Vagina (tissue), 2 donors: ENCODE results near the gene CXCL6. TPM values are rescaled to one million over a fixed set of nuclear protein-coding genes. Genes with fewer than 3 reads are reported as not detected.

Source experiments
- DNase-seq, 2 donors: peaks; one replicate each; pipeline ENCODE4 v3.0.0-alpha.2; 2017; ENCODE audit errors: extremely low spot score in 2 of 2
- H3K27ac ChIP-seq: fragments of 200-600 bp; sonication (generic); one replicate; pipeline ENCODE4 v1.5.1; 2019
- H3K27me3 ChIP-seq: fragments of 200-600 bp; sonication (generic); one replicate; pipeline ENCODE4 v1.5.1; 2019
- H3K36me3 ChIP-seq, 2 donors: fragments of 200-600 bp; sonication (generic); one replicate each; pipeline ENCODE4 v1.5.1; 2017 to 2019
- H3K4me1 ChIP-seq: fragments of 200-600 bp; sonication (generic); one replicate; pipeline ENCODE4 v1.5.1; 2019
- H3K4me3 ChIP-seq, 2 donors: fragments of 200-600 bp; sonication (generic); 1 replicate in 1 of 2; 2 replicates in 1 of 2; pipeline ENCODE4 v1.5.1; 2016 to 2019
- H3K9me3 ChIP-seq: fragments of 200-600 bp; sonication (generic); one replicate; pipeline ENCODE4 v1.5.1; 2019
- POLR2A ChIP-seq, 2 donors: fragments of 450-650 bp; IDR thresholded peaks; one replicate each; pipeline ENCODE4 v1.6.1; 2017; ENCODE audit warnings: antibody characterized with exemption in 2 of 2, mild to moderate bottlenecking in 2 of 2, moderate library complexity in 2 of 2
- POLR2AphosphoS5 ChIP-seq, 2 donors: sonication (generic); formaldehyde crosslinking; IDR thresholded peaks; one replicate each; pipeline ENCODE4 v1.9.0; 2017; ENCODE audit warnings: antibody characterized with exemption in 2 of 2, mild to moderate bottlenecking in 2 of 2, low read depth in 1 of 2; ENCODE audit not compliant: insufficient read depth in 1 of 2
- intact Hi-C: fragments of 100-400 bp; cut with DNase I; formaldehyde crosslinking; loops from one replicate; pipeline ENCODE4 v1.15.1; 2023
- total RNA-seq: library from RNA; depleted of rRNA; stranded (reverse); fragments of >200 nt; gene quantifications from one replicate; pipeline ENCODE4 v1.2.3, GENCODE V29; 2016
- TF ChIP-seq, protein P1 (sequence below), 3 experiments: fragments of 450-650 bp in 2 of 3; fragments of 200-600 bp in 1 of 3; sonication (generic) in 1 of 3; IDR thresholded peaks; one replicate each; pipeline ENCODE4 v1.5.1; 2017 to 2019; ENCODE audit warnings: antibody characterized with exemption in 3 of 3, mild to moderate bottlenecking in 2 of 3, moderate library complexity in 2 of 3

CXCL6 gene
- total RNA-seq, 1 donor from 2014 or later: 13.8 TPM

DNA sequence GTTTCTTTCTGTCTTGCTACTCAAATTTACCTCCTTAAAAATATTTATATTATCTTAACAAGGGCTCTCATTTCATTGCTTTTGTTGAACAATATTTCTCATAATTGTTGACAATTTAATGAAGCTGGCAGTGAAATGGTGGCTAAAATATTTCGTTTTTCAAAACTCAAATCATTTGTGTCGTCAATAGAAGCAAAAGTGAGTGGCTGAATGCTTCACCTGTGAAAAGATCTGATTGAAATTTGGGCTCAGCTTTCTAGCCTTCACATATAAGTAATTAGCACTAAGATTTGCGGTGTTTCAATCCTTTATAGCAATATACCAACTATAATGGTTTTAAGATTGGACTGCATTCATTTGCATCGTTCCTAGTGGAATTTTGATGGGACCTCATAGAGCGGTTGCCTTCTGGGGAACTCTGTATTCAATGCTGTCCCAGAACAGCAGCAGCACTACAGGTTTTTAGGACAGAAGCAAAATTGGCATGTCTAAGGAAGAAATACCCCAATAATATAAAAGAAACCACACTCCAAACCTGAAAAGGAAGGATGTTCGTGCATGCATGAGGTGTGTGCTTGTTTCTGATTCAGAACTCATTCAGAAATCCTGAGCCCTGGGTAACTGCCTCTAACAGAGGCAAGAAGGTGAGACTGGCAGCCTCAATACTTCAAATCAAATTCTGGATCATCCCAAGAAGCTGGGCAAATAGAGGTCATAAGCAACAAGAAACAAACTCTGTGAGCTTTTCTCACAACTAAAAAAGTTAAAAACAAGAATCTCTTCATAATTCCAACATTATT, 35.2 kb downstream of the CXCL6 start:
- H3K9me3 ChIP-seq: no peaks in the 10 kb centered on the region
- no peak overlapping the region for H3K4me3 ChIP-seq
- no peaks in the 10 kb centered on the region for H3K27me3 ChIP-seq
- TF ChIP-seq POLR2A (IDR thresholded peaks at IDR 0.05) (no peak), POLR2AphosphoS5 (IDR thresholded peaks at IDR 0.05; ENCODE audit: insufficient read depth in 1 of 2, low read depth in 1 of 2) (no peak)
- TF ChIP-seq, protein P1, sequence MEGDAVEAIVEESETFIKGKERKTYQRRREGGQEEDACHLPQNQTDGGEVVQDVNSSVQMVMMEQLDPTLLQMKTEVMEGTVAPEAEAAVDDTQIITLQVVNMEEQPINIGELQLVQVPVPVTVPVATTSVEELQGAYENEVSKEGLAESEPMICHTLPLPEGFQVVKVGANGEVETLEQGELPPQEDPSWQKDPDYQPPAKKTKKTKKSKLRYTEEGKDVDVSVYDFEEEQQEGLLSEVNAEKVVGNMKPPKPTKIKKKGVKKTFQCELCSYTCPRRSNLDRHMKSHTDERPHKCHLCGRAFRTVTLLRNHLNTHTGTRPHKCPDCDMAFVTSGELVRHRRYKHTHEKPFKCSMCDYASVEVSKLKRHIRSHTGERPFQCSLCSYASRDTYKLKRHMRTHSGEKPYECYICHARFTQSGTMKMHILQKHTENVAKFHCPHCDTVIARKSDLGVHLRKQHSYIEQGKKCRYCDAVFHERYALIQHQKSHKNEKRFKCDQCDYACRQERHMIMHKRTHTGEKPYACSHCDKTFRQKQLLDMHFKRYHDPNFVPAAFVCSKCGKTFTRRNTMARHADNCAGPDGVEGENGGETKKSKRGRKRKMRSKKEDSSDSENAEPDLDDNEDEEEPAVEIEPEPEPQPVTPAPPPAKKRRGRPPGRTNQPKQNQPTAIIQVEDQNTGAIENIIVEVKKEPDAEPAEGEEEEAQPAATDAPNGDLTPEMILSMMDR (IDR thresholded peaks at IDR 0.05): no peak
- H3K27ac ChIP-seq: no peak overlapping the region
- peaks cover 17% of the 10 kb centered on the region for H3K4me1 ChIP-seq
- DNase-seq: no peak
- H3K36me3 ChIP-seq: no peaks in the 10 kb centered on the region
- intact Hi-C loops: no loop called here

DNA sequence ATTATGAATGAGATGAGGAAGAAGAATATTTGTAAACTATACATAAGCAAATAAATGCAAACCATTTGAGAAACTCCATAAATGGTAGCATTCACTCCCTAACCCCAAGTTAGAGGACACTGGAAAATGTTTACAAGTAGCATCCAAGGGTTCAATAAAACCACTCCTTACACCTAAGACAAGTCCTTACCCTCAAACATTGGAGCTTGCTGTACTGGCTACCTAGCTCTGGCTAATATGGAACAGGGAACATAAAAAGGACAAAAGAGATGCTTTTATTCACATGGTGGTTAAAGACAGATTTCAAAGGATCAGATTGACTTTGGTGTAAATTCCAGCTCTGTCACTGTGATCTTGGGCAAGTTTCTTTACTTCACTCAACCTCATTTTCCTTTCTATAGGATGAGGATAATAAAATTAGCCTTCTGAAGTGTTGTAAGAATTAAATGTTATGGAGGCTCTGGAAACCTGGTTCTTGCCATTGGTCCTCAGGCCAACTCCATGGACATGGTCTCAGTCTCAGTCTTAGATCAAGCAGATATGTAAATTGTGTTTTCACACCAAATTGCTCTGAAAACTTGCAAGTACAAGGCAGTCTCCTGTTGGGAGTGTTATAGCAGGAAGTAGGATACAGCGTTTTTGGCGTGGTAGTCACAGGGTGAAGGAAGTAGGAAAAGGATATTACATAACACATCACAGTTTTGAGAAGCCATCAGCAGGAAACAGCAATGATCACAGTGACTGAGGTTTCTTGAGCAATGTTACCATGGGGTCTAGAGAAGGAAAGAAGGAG, 36.0 kb downstream of the CXCL6 start:
- H3K36me3 ChIP-seq: no peaks in the 10 kb centered on the region
- H3K4me3 ChIP-seq: no peak overlapping the region
- intact Hi-C loops: no loop called here
- TF ChIP-seq POLR2A (IDR thresholded peaks at IDR 0.05) (no peak), POLR2AphosphoS5 (IDR thresholded peaks at IDR 0.05; ENCODE audit: insufficient read depth in 1 of 2, low read depth in 1 of 2) (no peak)
- TF ChIP-seq, protein P1 (IDR thresholded peaks at IDR 0.05): no peak
- no peak overlapping the region for H3K27ac ChIP-seq
- H3K9me3 ChIP-seq: no peaks in the 10 kb centered on the region
- no peaks in the 10 kb centered on the region for H3K27me3 ChIP-seq
- peaks cover 17% of the 10 kb centered on the region for H3K4me1 ChIP-seq
- no peak for DNase-seq

DNA sequence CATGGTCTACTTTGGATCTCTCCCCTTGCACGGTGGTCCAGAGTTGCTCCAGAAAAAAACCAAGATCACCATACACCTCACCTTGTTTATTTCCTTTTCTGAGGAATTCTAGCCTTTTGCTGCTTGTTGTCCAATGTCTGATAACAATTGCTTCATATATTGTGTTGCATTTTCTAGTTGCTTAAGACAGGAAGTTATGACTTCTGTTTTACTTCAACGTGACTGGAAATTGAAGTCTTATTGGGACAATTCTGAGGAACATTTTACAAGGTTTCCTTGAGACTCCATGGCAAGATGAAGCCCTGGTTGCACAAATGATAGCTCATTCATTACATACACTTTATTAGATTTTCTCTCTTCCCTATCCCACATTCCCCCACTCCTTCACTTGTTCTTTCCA, 37.9 kb downstream of the CXCL6 start:
- TF ChIP-seq, protein P1 (IDR thresholded peaks at IDR 0.05): no peak
- no peak for TF ChIP-seq POLR2AphosphoS5 (IDR thresholded peaks at IDR 0.05; ENCODE audit: insufficient read depth in 1 of 2, low read depth in 1 of 2)
- TF ChIP-seq POLR2A (IDR thresholded peaks at IDR 0.05): no peak
- intact Hi-C loops: no loop called here
- H3K9me3 ChIP-seq: no peaks in the 10 kb centered on the region
- H3K27me3 ChIP-seq: no peaks in the 10 kb centered on the region
- H3K4me3 ChIP-seq: no peak overlapping the region
- H3K36me3 ChIP-seq: no peaks in the 10 kb centered on the region
- no peak for DNase-seq
- H3K4me1 ChIP-seq: peaks cover 4% of the 10 kb centered on the region
- no peak overlapping the region for H3K27ac ChIP-seq

DNA sequence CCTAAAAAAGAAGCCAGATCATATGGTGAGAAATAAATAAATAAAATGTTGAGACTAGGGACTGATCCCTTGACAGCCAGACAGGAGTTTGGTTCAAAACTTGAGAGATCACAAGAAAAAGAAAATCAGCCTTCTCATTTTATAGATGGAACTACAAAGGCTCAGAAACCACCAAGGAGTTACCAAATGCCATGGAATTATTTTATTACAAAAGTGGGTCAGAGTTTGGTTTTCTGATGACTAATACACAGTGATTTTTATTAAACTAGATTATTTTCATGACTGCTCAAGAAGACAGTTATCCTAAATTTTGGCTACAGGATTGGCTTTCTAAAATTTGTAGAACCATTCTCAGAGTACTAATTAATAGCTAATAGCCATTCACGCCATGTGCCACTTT, 38.9 kb downstream of the CXCL6 start:
- Histone ChIP-seq H3K4me3 (no peak overlapping the region), H3K27me3 (no peaks in the 10 kb centered on the region), H3K9me3 (no peaks in the 10 kb centered on the region), H3K4me1 (no peaks in the 10 kb centered on the region), H3K36me3 (no peaks in the 10 kb centered on the region), H3K27ac (no peak overlapping the region)
- no peak for DNase-seq
- intact Hi-C loops: no loop called here
- TF ChIP-seq POLR2AphosphoS5 (IDR thresholded peaks at IDR 0.05; ENCODE audit: insufficient read depth in 1 of 2, low read depth in 1 of 2) (no peak), POLR2A (IDR thresholded peaks at IDR 0.05) (no peak)
- TF ChIP-seq, protein P1 (IDR thresholded peaks at IDR 0.05): no peak
